ENCODE measurements around the gene MYO3B.

The MYO3B gene

GRCh38 chr2:170485254-170486026 lies 307.5 kb downstream of the MYO3B start:
- H3K27ac ChIP-seq, result no peak overlapping the region

GRCh38 chr2:170486730-170487129 lies 308.8 kb downstream of the MYO3B start:
- no peak for DNase-seq (ENCODE audit: low spot score)
- no peak for TF ChIP-seq CTCF (IDR thresholded peaks at IDR 0.05)
- Histone ChIP-seq H3K27ac (no peak overlapping the region), H3K4me3 (no peak overlapping the region)

More at GRCh38 chr2:170485254-170486026, 307.5 kb downstream of the MYO3B start:
- no peak for DNase-seq (ENCODE audit: low spot score)
- H3K4me3 ChIP-seq, result no peak overlapping the region
- no peak for TF ChIP-seq CTCF (IDR thresholded peaks at IDR 0.05)

GRCh38 chr2:170488807-170489206 lies 310.9 kb downstream of the MYO3B start:
- TF ChIP-seq CTCF (IDR thresholded peaks at IDR 0.05), result no peak
- H3K27ac ChIP-seq, result no peak overlapping the region
- no peak overlapping the region for H3K4me3 ChIP-seq
- DNase-seq (ENCODE audit: low spot score), result no peak

- no peak overlapping the region for H3K27ac ChIP-seq
- TF ChIP-seq CTCF (IDR thresholded peaks at IDR 0.05), result no peak
- no peak for DNase-seq (ENCODE audit: low spot score)
- no peak overlapping the region for H3K4me3 ChIP-seq
Measured at GRCh38 chr2:170492010-170492409, 314.1 kb downstream of the MYO3B start.

- no peak for DNase-seq (ENCODE audit: low spot score)
- TF ChIP-seq CTCF (IDR thresholded peaks at IDR 0.05), result no peak
- H3K4me3 ChIP-seq, result no peak overlapping the region
- no peak overlapping the region for H3K27ac ChIP-seq
Measured at GRCh38 chr2:170493426-170494097, 315.6 kb downstream of the MYO3B start.

- H3K27ac ChIP-seq, result no peak overlapping the region
- no peak for TF ChIP-seq CTCF (IDR thresholded peaks at IDR 0.05)
- DNase-seq (ENCODE audit: low spot score), result no peak
Measured at GRCh38 chr2:170495896-170496295, 317.9 kb downstream of the MYO3B start.

GRCh38 chr2:170498619-170499018 lies 320.7 kb downstream of the MYO3B start:
- TF ChIP-seq CTCF (IDR thresholded peaks at IDR 0.05), result no peak
- no peak overlapping the region for H3K27ac ChIP-seq
- DNase-seq (ENCODE audit: low spot score), result no peak
- H3K4me3 ChIP-seq, result no peak overlapping the region

More at GRCh38 chr2:170495896-170496295, 317.9 kb downstream of the MYO3B start:
- H3K4me3 ChIP-seq, result no peak overlapping the region

Measured in coronary artery (tissue), 2 donors.